ENCODE data around the gene CD209. TPM values are rescaled to one million over a fixed set of nuclear protein-coding genes. Genes with fewer than 3 reads are reported as not detected.
"Not testable (repeated sequence)": the region's sequence is repeated elsewhere in the genome, so short reads cannot be mapped to it uniquely, and the experiment has no call there.

Gene CD209
- total RNA-seq, 1 donor from 2014 or later: 11.4 TPM

DNA sequence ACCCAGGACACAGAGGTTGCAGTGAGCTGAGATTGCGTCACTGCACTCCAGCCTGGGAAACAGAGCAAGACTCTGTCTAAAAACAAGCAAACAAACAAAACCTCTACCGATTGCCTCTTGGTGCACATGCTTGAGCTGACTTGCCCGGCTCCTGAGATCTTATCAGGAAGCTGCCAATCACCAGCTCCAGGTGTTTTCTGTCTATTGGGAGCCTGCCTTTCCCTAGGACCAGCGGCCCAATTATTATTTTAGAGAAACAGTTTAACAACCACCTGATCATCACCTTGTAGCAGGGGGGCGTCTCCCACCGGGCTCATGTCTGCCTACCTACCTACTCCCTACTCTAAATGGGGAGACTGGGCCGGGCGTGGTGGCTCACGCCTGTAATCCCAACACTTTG lies 26.5 kb upstream of the CD209 start:
- ATAC-seq (ENCODE audit: poor library complexity): no peak
- intact Hi-C loops (cut with DNase I): no loop called here
- no peak for DNase-seq

DNA sequence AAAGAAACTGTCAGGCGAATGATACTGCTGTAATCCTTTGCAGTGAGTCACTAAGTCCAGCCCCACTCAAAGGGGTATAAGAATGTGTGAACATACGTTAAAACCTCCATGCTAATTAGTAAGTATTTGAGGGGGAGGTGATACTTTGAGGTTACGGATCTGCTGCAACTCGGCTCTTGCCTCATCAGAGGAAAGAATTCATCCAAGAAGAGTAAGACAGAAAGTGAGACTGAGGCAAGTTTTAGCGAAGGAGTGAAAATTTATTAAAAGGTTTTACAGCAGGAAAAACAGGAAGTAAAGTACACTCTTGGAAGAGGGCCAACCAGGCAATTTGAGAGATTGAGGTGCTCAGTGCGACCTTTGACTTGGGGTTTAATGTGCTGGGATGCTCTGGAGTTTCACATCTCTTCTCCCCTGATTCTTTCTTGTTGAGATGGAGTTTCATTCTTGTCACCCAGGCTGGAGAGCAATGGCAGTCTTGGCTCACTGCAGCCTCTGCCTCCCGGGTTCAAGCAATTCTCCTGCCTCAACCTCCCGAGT lies 25.5 kb upstream of the CD209 start:
- intact Hi-C loops (cut with DNase I): no loop called here
- ATAC-seq (ENCODE audit: poor library complexity): no peak
- no peak for DNase-seq

- ATAC-seq (ENCODE audit: poor library complexity) (no peak), DNase-seq (no peak)
- intact Hi-C loops (cut with DNase I): no loop called here
Measured at GRCh38 chr19:7771072-7771471, 23.7 kb upstream of the CD209 start.

GRCh38 chr19:7769171-7769570 lies 21.8 kb upstream of the CD209 start:
- ATAC-seq (ENCODE audit: poor library complexity): no peak
- intact Hi-C loops (cut with DNase I): no loop called here

GRCh38 chr19:7767487-7767886 lies 20.2 kb upstream of the CD209 start:
- ATAC-seq (ENCODE audit: poor library complexity) (no peak), DNase-seq (no peak)
- intact Hi-C loops (cut with DNase I): no loop called here

More at GRCh38 chr19:7769171-7769570, 21.8 kb upstream of the CD209 start:
- DNase-seq: no peak

GRCh38 chr19:7766535-7766934 lies 19.2 kb upstream of the CD209 start:
- intact Hi-C loops (cut with DNase I): no loop called here
- no peak for ATAC-seq (ENCODE audit: poor library complexity)
- DNase-seq: no peak

GRCh38 chr19:7765043-7765442 lies 17.7 kb upstream of the CD209 start:
- intact Hi-C loops (cut with DNase I); DNase-seq; ATAC-seq (ENCODE audit: poor library complexity): not testable (repeated sequence)

- DNase-seq; ATAC-seq (ENCODE audit: poor library complexity); intact Hi-C loops (cut with DNase I): not testable (repeated sequence)
Measured at GRCh38 chr19:7764157-7764556, 16.8 kb upstream of the CD209 start.

- intact Hi-C loops (cut with DNase I): no loop called here
- no peak for DNase-seq
Measured at GRCh38 chr19:7763696-7764095, 16.4 kb upstream of the CD209 start.

DNA sequence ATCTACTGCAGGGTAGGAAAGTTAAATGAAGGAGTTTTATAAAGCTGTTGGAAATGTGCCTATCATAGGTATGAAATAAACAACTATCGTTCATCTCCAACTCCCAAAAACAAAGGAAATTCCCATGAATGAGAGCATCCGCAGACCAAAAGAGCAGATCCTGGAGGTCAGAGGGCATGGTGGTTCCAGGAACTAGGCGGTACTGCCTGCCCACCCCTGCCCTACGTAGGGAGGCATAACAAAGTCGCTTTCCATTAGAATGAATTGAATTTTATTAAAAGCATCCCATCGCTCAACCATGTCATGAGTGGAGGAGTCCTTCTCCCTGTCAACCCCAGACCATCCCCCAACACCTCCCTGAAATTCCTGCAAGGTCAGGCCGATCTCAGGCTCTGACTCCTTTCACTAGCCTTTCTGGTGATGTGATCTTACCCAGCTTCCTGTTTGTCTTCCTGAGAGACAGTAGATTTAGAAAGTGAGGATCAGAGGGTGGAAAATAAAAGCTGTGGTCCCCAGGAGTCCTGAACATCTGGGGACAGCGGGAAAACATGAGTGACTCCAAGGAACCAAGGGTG lies 15.5 kb upstream of the CD209 start, which contains the start of gene CLEC4M:
CLEC4M (plus strand) TSS at position 525 of the 575 bp plus-strand sequence; CDS start at position 549, 24 bp downstream.
- ATAC-seq (ENCODE audit: poor library complexity) (no peak), DNase-seq (no peak)
- intact Hi-C loops (cut with DNase I): no loop called here

More at GRCh38 chr19:7763696-7764095, 16.4 kb upstream of the CD209 start:
- ATAC-seq (ENCODE audit: poor library complexity): no peak

GRCh38 chr19:7759156-7759555 lies 11.8 kb upstream of the CD209 start:
- ATAC-seq (ENCODE audit: poor library complexity): no peak
- DNase-seq: no peak
- intact Hi-C loops (cut with DNase I): no loop called here

GRCh38 chr19:7757358-7757757 lies 10.0 kb upstream of the CD209 start:
- no peak for ATAC-seq (ENCODE audit: poor library complexity)
- intact Hi-C loops (cut with DNase I): no loop called here
- no peak for DNase-seq

DNA sequence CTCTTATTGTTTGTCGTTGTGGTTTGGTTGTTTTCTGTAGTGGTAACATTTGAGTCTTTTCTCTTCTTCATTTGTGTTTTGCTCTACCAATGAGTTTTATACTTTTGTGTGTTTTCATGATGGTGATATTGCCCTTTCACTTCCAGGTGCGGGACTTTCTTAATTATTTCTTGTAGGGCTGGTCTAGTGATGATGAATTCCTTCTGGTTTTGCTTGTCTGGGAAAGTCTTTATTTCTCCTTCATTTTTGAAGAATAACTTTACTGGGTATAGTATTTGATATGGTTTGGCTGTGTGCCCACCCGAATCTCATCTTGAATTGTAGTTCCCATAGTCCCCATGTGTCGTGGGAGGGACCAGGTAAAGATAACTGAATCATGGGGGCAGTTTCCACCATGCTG lies 8.9 kb upstream of the CD209 start:
- intact Hi-C loops (cut with DNase I): no loop called here
- ATAC-seq (ENCODE audit: poor library complexity): no peak
- no peak for DNase-seq

DNA sequence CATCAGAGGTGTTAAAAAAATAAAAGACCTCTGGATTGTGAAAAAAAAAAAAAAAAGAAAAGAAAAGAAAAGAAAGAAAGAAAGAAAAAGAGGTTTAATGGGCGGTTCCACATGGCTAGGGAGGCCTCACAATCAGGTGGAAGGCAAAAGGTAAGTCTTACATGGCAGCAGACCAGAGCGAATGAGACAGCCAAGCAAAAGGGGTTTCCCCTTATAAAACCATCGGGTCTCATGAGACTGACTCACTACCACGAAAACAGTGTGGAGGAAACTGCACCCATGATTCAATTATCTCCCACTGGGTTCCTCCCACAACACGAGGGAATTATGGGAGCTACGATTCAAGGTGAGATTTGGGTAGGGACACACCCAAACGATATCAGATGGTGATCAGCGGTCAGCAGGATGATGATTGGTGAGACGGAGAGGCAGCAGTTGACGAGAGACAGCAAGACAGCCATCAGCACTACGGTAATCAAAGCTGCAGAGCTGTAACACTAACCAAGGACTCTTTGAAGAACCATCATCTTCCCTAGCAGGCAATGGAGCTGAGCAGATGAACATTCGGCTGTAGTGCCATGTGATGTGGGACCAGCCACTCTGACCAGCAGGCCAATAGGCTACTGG lies 3.9 kb upstream of the CD209 start:
- intact Hi-C loops (cut with DNase I): no loop called here
- DNase-seq: no peak

GRCh38 chr19:7748756-7749155 lies 1.4 kb upstream of the CD209 start:
- intact Hi-C loops (cut with DNase I): no loop called here
- no peak for ATAC-seq (ENCODE audit: poor library complexity)
- DNase-seq: no peak

More for the DNA sequence above, 3.9 kb upstream of the CD209 start:
- no peak for ATAC-seq (ENCODE audit: poor library complexity)

DNA sequence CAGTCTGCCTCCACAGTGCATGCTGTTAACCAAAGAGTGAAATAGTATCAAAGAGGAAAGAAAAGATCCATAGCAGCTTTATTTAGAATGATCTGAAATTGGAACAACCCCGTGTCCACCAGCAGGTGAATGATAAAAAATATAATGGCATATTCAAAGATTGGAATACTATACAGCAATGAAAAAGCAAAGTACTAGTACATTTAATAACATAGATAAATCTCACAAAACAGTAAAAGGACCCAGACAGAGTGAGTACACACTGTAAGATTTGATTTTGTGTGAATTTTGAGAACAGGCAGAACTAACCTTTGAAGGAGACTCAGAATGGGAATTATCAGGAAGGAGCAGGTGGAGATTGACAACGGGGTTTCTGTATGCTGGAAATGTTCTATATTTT lies 837 bp upstream of the CD209 start:
- DNase-seq: no peak
- ATAC-seq (ENCODE audit: poor library complexity): no peak
- intact Hi-C loops (cut with DNase I): no loop called here

DNA sequence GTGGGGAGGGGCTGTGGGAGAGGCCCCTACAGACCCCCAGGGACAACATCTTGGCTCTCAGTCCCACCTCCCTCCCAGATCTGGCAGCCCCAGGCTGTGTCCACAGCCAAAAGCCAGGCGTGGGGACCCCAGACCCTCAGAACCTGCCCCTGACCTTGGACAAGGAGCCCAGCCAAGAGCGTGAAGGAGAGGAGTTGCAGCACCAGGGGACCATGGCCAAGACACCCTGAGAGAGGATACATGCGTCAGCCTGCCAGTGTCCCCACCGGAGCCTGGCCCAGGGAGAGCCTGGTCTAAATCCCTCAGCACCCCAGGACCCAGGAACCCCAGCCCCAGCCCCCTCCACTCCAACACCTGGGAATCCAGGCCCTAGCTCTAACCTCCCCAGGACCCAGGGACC lies 1.0 kb downstream of the CD209 start:
- intact Hi-C loops (cut with DNase I); ATAC-seq (ENCODE audit: poor library complexity); DNase-seq: not testable (repeated sequence)

DNA sequence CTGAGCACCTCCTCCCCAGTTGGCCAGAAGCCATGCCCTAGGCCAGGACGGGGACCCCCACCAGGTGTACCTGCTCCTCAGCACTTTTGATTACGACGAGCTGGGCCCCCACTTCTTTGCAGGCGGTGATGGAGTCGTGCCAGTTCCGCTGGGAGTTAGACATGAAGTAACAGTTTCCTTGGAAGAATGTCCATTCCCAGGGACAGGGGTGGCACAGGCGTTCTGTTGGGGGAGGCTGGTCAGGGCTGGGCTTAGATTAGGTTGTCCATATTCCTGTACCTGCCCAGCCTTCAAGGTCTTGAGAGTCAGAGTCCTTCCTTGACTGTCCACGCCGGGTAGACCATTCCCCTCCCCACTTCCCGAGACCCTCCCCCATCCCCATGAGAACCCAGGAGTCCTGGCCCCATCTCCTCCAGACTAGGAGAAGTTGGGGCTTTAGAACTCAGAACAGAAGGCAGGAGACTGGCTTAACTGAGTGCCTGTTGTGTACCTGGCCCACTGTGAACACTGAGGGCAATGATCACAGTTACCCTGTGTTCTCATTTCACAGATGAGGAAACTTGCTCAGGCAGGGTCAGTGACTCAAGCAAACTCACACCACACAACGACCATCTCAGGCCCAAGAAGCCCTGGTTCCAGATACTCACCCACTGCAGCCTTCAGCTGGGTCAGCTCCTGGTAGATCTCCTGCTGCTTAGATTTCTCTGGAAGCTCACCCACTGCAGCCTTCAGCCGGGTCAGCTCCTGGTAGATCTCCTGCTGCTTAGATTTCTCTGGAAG lies 2.3 kb downstream of the CD209 start:
- no peak for DNase-seq
- ATAC-seq (ENCODE audit: poor library complexity): no peak
- intact Hi-C loops (cut with DNase I): no loop called here

DNA sequence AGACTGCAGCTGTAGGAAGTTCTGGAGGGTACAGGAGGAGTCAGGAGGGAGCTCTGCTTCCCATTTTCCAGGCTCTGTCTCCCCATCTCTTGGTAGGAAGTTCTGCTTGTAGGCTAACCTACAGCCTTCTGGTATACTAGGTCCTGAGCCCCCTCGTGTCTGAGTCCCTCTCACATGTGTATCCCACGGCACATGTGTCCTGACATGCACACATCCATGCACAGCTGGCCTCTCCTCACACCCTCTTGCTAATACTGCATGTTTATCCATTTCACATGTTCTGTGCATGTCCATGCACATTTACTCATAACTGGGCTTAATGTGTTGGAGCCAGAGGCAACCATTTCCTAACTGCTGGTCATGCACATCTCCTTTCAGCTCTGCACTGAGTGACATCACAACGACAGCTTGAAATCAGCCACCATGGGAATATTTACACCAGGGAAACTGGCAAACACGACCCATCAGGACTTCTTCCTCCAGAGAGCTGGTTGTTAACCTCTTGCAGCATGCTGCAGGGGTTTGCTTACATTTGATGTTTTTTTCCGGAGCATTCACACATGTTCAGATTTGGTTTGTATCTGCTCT lies 3.0 kb downstream of the CD209 start:
- intact Hi-C loops (cut with DNase I): no loop called here
- no peak for DNase-seq

More for the DNA sequence above, 3.0 kb downstream of the CD209 start:
- no peak for ATAC-seq (ENCODE audit: poor library complexity)
